Measurements from ENCODE around the gene PHLDA3.
"Not testable (repeated sequence)": the region's sequence is repeated elsewhere in the genome, so short reads cannot be mapped to it uniquely, and the experiment has no call there.

Gene PHLDA3

GRCh38 chr1:201485184-201485774, 16.3 kb upstream of the PHLDA3 start:
- no peak for DNase-seq

GRCh38 chr1:201483373-201483949, 14.5 kb upstream of the PHLDA3 start:
- DNase-seq, result no peak

DNA sequence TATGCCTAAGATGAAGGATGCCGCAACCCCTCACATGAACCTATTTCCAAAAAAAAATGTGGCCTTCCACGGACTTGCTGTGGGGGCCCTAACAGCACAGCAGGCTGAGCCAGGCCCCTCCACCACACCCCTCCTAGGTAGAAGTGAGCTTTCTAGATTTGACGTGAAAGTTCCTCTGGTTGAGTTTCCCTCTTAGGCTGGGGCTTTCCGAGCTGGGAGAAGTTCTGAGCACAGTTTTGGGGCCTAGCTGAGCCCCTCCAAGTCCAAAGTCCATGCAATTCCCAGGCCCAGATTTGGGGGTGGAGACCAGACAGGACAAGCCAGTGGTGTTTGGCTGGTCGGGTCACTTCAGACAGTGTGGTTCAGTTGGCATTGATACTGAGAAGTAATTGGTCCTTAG, 13.8 kb upstream of the PHLDA3 start:
- DNase-seq, result no peak

GRCh38 chr1:201481761-201482493, 12.9 kb upstream of the PHLDA3 start:
- DNase-seq, result peak; percentile 56

GRCh38 chr1:201481004-201481380, 12.0 kb upstream of the PHLDA3 start:
- DNase-seq, result no peak

DNA sequence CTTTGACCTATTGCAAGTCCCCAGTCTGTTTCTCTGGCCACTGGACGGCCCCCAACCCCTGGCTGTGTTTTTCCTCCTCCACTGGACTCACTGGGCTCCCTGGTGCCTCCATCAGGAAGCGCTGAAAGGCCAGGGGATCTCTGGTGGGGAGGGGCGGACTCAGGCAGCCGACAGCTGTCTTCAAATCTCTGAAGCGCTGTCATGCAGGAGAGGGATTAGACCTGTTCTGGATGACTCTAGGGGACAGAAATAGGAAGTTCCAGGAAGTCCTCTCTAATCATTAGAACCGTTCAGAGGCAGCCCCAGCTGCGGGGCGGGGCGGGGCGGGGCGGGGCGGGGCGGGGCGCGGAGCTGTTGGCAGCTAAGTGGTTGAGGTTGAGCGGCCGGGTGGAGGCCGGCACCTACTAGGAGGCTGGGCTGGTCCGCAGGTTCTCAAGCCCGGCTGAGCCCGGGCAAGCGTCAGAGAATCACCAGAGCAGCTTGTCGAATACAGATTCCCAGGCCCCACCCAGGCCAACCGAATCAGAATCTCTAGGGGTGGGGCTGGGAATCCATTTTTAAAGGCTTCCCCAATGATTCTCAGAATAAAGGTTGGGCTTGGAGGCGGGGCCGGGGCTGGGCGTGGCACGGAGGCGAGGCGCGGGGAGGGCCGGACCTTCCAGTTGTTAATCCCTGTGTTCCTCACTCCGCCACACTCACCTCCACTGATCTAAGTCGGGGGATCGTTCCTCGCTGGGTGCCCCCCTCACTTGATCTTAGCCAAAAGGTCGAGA, 11.4 kb upstream of the PHLDA3 start:
- peak; percentile 64 for DNase-seq

DNA sequence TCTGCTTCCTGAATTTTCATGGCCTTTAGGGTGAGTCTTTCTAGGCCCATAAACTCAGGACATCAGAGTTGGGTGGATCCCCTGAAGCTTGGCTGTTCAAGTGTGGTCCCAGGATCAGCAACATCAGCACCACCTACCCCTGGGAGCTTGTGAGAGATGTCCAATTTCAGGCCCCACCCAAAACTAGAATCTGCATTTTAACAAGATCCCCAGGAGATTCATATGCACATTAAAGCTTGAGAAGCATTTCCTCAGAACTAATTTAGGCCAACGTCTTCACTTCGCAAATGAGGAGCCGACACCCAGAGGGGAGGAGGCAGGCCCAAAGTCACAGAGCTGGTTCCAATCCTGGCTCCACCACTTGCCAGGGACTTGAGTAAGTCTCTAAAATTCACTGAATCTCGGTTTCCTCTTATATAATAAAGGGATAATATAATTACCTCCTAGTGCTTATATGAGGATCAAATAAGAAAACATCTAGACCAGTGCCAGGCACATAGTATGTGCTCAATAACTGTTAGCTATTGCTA, 10.3 kb upstream of the PHLDA3 start:
- DNase-seq, result no peak

GRCh38 chr1:201478666-201479065, 9.7 kb upstream of the PHLDA3 start:
- not testable (repeated sequence) for DNase-seq

DNA sequence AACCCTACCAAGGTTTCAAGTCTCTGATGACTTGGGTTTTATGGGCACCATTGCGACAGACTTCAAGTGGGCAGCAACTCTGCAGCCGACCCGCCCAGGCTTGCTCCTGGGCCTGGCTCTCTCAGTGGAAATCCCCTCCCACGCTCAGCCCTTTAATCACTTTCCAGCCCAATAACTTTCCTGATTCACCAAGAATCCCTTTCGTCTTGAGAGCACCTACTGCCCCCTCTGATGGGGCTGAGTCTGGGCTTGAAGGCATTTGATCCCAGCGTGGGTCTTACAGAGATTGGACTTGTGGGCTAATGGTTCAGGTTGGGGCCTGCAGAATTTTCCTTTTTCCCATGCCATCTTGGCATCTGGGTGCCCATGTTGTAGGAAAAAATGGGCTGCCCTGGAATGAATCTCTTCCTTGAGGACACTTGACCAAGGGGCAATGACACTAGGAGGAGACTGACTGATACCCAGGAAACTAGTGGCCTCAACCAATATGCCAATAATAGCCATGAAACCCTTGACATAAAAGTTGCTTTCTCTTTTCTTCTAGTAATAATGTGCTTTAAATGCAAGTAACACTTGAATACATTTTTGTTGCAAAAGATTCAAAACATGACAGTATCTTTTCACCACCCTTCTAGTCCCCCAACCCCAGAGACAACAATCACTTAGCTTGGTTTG, 7.8 kb upstream of the PHLDA3 start:
- DNase-seq, result no peak

GRCh38 chr1:201475915-201476669, 7.1 kb upstream of the PHLDA3 start:
- no peak for DNase-seq

GRCh38 chr1:201475130-201475529, 6.1 kb upstream of the PHLDA3 start:
- no peak for DNase-seq

DNA sequence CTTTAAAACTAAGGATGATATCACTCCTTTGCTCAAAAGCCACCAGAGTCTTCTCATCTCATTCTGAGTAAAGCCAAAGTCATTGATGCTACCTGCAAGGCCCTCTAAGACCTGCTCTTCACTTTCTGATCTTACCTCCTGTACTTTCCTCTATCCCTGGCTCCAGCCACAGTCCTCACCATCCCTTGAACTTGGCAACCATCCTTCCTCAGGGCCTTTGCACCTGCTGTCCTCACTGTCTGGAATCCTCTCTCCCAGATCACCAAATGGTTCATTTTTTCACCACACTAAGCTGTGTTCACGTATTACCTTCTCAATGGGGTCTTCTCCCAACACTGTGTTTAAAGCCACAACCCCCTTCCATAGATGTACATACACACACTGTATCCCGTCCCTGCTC, 4.3 kb upstream of the PHLDA3 start:
- no peak for DNase-seq

DNA sequence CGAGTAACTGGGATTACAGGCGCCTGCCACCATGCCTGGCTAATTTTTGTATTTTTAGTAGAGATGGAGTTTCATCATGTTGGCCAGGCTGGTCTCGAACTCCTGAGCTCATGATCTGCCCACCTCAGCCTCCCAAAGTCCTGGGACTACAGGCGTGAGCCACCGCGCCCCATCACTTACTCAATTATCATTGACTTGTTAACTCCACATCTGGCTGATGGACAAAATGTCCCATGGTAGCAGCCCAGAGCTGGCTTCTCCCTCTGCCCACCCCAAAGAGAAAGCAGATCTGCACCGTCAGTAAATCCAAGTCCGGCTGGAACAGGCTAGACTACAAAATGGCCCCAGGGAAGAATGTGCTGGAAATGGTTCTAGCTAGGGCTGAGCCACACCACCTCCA, 3.3 kb upstream of the PHLDA3 start:
- not testable (repeated sequence) for DNase-seq

- no peak for DNase-seq
Observed at GRCh38 chr1:201471772-201472171, 2.8 kb upstream of the PHLDA3 start.

DNA sequence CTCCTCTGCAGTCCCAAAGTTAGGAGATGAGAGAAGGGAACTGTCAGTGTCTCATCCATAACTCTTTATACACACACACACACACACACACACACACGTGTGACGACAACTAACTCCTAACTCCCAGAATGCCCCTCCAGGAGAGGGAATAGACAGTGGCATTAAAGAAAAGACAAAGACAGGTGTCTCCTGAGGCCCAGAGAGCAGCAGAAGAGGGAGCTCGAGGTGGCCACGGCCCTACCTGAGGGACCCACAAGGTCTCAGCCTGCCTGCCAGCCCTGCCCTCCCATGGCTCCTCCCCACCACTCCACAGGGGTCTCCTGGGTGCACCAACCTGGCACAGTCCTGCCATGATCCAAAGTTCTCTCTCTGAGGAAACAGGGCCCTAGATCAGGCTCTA, 1.6 kb upstream of the PHLDA3 start:
- DNase-seq, result no peak

DNA sequence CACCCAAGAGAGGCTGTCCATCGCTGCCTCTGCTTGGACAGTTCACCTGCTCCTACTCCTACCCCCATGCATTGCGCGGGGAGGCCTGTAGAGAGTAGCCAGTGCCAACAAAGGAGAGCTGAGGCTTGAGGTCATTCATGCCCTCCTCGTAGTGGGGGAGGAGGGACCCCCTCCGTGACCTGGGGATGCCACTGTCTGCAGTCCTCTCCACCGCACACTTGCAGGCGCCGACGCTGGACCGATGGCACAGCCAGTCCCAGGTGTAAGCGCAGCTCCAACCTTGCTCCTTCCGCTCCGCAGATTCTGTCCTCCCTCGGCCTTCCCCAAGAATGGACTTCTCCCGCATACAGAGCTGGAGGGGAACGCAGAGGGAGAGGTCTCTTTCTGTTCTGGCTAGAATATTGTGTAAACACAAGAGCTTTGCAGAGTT, 672 bp upstream of the PHLDA3 start:
- DNase-seq, result no peak

- no peak for DNase-seq
Observed at GRCh38 chr1:201468501-201468843, 516 bp downstream of the PHLDA3 start.

DNA sequence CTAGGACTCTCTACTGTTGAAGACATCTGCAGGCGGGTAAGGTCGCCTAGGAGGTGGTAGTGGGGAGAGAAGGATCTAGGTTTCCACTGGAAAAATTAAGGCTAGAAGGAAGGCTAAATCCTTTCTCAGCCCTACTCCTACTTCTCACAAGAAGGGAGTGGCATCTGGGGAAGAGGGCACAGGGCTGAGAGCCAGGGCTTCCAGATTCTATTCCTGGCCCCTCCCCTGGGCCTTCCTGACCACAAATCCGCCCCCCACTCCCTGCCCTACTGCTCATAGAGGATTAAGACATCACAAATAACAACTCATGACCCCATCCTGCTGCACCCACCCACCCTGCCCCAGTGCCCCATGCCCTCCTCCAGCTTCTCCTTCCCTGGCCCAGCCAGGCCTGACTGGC, 2.5 kb downstream of the PHLDA3 start:
- DNase-seq, result no peak

DNA sequence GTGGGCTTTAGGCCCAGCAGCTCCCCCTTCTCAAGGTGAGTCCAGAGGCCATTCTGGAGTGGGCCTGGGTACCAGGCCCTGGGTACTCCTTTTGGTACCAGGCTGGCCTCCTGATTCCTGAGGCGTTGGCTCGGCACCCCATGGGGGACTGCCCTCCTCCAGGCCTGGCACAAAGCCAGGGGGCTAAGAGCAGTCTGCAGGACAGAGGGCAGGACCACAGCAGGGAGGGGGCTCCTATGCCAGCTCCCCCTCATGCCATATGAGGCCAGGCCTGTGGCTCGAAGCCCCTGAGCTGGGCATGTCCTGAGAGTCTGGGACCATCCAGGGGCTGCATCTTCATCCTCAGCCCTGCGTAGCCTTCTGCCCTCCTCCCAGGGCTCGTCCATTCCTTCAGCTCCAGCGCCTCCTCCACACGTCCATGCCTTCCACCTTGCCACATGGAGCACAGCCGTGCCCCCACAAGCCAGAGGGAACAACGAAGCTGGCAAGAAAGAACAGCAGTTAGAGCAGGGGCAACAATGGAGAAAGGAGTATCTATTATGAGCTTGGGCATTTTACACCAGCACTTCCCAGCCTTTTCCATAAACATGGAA, 3.2 kb downstream of the PHLDA3 start:
- no peak for DNase-seq

GRCh38 chr1:201463071-201463552, 5.9 kb downstream of the PHLDA3 start:
- DNase-seq, result no peak

- DNase-seq, result no peak
Observed at GRCh38 chr1:201461645-201462441, 7.1 kb downstream of the PHLDA3 start.

Data from DMS 273 treated with DMSO at 0.1 percent for 48 hours (cell line).